Endodermal cell (in vitro differentiated cells): Measurements from ENCODE around the gene CMIP. TPM values are rescaled to one million over a fixed set of nuclear protein-coding genes. Genes with fewer than 3 reads are reported as not detected.

Source experiments
- DNase-seq: peaks from one replicate; pipeline ENCODE4 v3.0.0-alpha.2; 2017
- H3K27ac ChIP-seq: 2 replicates; pipeline ENCODE4 v1.5.1; 2013; ENCODE audit warnings: mild to moderate bottlenecking, low read depth, low read length, moderate library complexity
- H3K27me3 ChIP-seq: 2 replicates; pipeline ENCODE4 v1.6.1; 2013; ENCODE audit warnings: mild to moderate bottlenecking, low read length, moderate library complexity; ENCODE audit not compliant: insufficient read depth, control insufficient read depth, poor library complexity, severe bottlenecking
- H3K36me3 ChIP-seq: 2 replicates; pipeline ENCODE4 v1.7.0; 2013; ENCODE audit warnings: mild to moderate bottlenecking, low read length, moderate library complexity; ENCODE audit not compliant: control insufficient read depth, insufficient read depth
- H3K4me1 ChIP-seq: one replicate; pipeline ENCODE4 v1.7.0; 2013; ENCODE audit warnings: low read length; ENCODE audit not compliant: control insufficient read depth, insufficient read depth
- H3K4me3 ChIP-seq: 2 replicates; pipeline ENCODE4 v1.5.1; 2013; ENCODE audit warnings: mild to moderate bottlenecking, low read length, moderate library complexity
- H3K9ac ChIP-seq: 2 replicates; pipeline ENCODE4 v1.6.1; 2013; ENCODE audit warnings: mild to moderate bottlenecking, low read length, moderate library complexity; ENCODE audit not compliant: poor library complexity, severe bottlenecking; ENCODE audit errors: extremely low read depth
- H3K9me3 ChIP-seq: 2 replicates; pipeline ENCODE4 v1.6.1; 2013; ENCODE audit warnings: mild to moderate bottlenecking, low read length, moderate library complexity; ENCODE audit not compliant: control insufficient read depth
- H3K27ac Mint-ChIP-seq: 2 replicates; pipeline ENCODE4 v1.8.0; 2020; ENCODE audit warnings: mixed read lengths
- H3K27me3 Mint-ChIP-seq: 2 replicates; pipeline ENCODE4 v1.8.0; 2021; ENCODE audit warnings: mild to moderate bottlenecking, mixed read lengths; ENCODE audit not compliant: insufficient read depth
- H3K36me3 Mint-ChIP-seq: 2 replicates; pipeline ENCODE4 v1.8.0; 2020; ENCODE audit warnings: low read depth, mixed read lengths
- H3K4me1 Mint-ChIP-seq: 2 replicates; pipeline ENCODE4 v1.8.0; 2020; ENCODE audit warnings: mixed read lengths
- H3K4me3 Mint-ChIP-seq: 2 replicates; pipeline ENCODE4 v1.8.0; 2020; ENCODE audit warnings: mild to moderate bottlenecking, moderate library complexity, mixed read lengths
- H3K9me3 Mint-ChIP-seq: 2 replicates; pipeline ENCODE4 v1.8.0; 2020; ENCODE audit warnings: mild to moderate bottlenecking, mixed read lengths
- CTCF ChIP-seq: fragments of 200-600 bp; sonication (generic); conservative IDR thresholded peaks from 2 replicates; pipeline ENCODE4 v1.5.0; 2021; ENCODE audit warnings: antibody characterized with exemption, mild to moderate bottlenecking
- WGBS, 2 experiments: methylation state at CpG; one replicate each; pipeline versions ENCODE4 v1.1.5 to v1.1.7; 2013; ENCODE audit warnings: missing lambda C conversion rate in 2 of 2, mixed read lengths in 1 of 2; ENCODE audit not compliant: insufficient coverage in 1 of 2, insufficient read length in 1 of 2; 5-methylcytosine and 5-hydroxymethylcytosine counted together
- total RNA-seq, 2 donors: library from RNA; stranded (reverse); fragmentation: NEBNext Ultra II Directional in 1 of 2; extraction: Animal tissue kit (Norgen Biotek cat#: 25700) in 1 of 2; gene quantifications; 2 replicates in 1 of 2; 3 replicates in 1 of 2; pipeline ENCODE4 v1.2.1, GENCODE V29; 2021

Gene CMIP
- total RNA-seq, 2 donors from 2014 or later = 64.0 to 64.7 TPM

- 93 to 97% methylated on average over 4 of the region's 4 CpGs for WGBS, 2 experiments
- H3K4me3 ChIP-seq = no peak overlapping the region
- H3K27ac Mint-ChIP-seq = no peak overlapping the region
These were observed 213.8 kb downstream of the CMIP start for GRCh38 chr16:81658373-81658772.

GRCh38 chr16:81659249-81659648 is 214.6 kb downstream of the CMIP start:
- Histone ChIP-seq H3K9me3 (no peaks in the 10 kb centered on the region), H3K36me3 (peaks cover 49% of the 10 kb centered on the region), H3K9ac (no peak overlapping the region), H3K4me3 (no peak overlapping the region), H3K4me1 (no peaks in the 10 kb centered on the region), H3K27ac (no peak overlapping the region), H3K27me3 (no peaks in the 10 kb centered on the region)
- no peak for TF ChIP-seq CTCF
- Mint-ChIP-seq H3K4me1 (no peaks in the 10 kb centered on the region), H3K36me3 (peaks cover 42% of the 10 kb centered on the region), H3K4me3 (no peak overlapping the region), H3K27ac (no peak overlapping the region), H3K9me3 (no peaks in the 10 kb centered on the region), H3K27me3 (no peaks in the 10 kb centered on the region)
- 93 to 94% methylated on average over 2 of the region's 2 CpGs for WGBS, 2 experiments
- DNase-seq = no peak

More at GRCh38 chr16:81658373-81658772, 213.8 kb downstream of the CMIP start:
- no peaks in the 10 kb centered on the region for H3K4me1 Mint-ChIP-seq
- Histone ChIP-seq H3K36me3 (peaks cover 52% of the 10 kb centered on the region), H3K9ac (no peak overlapping the region), H3K27me3 (no peaks in the 10 kb centered on the region), H3K9me3 (no peaks in the 10 kb centered on the region), H3K4me1 (no peaks in the 10 kb centered on the region), H3K27ac (no peak overlapping the region)
- peaks cover 39% of the 10 kb centered on the region for H3K36me3 Mint-ChIP-seq
- no peaks in the 10 kb centered on the region for H3K27me3 Mint-ChIP-seq
- no peaks in the 10 kb centered on the region for H3K9me3 Mint-ChIP-seq
- no peak overlapping the region for H3K4me3 Mint-ChIP-seq
- no peak for DNase-seq
- TF ChIP-seq CTCF = no peak

GRCh38 chr16:81661082-81661481 is 216.5 kb downstream of the CMIP start:
- TF ChIP-seq CTCF = no peak
- H3K27ac ChIP-seq = no peak overlapping the region
- Mint-ChIP-seq H3K36me3 (peaks cover 50% of the 10 kb centered on the region), H3K9me3 (no peaks in the 10 kb centered on the region), H3K4me3 (no peak overlapping the region), H3K27me3 (no peaks in the 10 kb centered on the region), H3K4me1 (no peaks in the 10 kb centered on the region), H3K27ac (no peak overlapping the region)
- no peak for DNase-seq
- H3K4me3 ChIP-seq = no peak overlapping the region
- H3K27me3 ChIP-seq = no peaks in the 10 kb centered on the region
- WGBS, 2 experiments = 92 to 93% methylated on average over 13 to 14 of the region's 14 CpGs
- peaks cover 58% of the 10 kb centered on the region for H3K36me3 ChIP-seq
- H3K4me1 ChIP-seq = no peaks in the 10 kb centered on the region
- no peak overlapping the region for H3K9ac ChIP-seq
- H3K9me3 ChIP-seq = no peaks in the 10 kb centered on the region
